ENCODE measurements around the gene MAST2.
A peak's percentile ranks its signal among the peaks of the same experiment; 100 is the strongest.
"Not testable (repeated sequence)": the region's sequence is repeated elsewhere in the genome, so short reads cannot be mapped to it uniquely, and the experiment has no call there.

MAST2 gene

GRCh38 chr1:46030876-46031660 lies 227.7 kb downstream of the MAST2 start:
- no peak for DNase-seq

- DNase-seq: no peak
Observed at GRCh38 chr1:46034601-46035516, 231.4 kb downstream of the MAST2 start.

GRCh38 chr1:46036894-46037839 lies 233.8 kb downstream of the MAST2 start:
- DNase-seq: peak; percentile 24

GRCh38 chr1:46039571-46040052 lies 236.2 kb downstream of the MAST2 start:
- DNase-seq: no peak

GRCh38 chr1:46041551-46041950 lies 238.1 kb downstream of the MAST2 start:
- DNase-seq: no peak

- DNase-seq: no peak
Observed at GRCh38 chr1:46041974-46042373, 238.6 kb downstream of the MAST2 start.

- no peak for DNase-seq
Observed at GRCh38 chr1:46043458-46044017, 240.1 kb downstream of the MAST2 start.

- no peak for DNase-seq
Observed at GRCh38 chr1:46044116-46044515, 240.7 kb downstream of the MAST2 start.

- no peak for DNase-seq
Observed at GRCh38 chr1:46053734-46054133, 250.3 kb downstream of the MAST2 start.

GRCh38 chr1:46056325-46056724 lies 252.9 kb downstream of the MAST2 start:
- no peak for DNase-seq

- DNase-seq: not testable (repeated sequence)
Observed at GRCh38 chr1:46057215-46057614, 253.8 kb downstream of the MAST2 start.

GRCh38 chr1:46057781-46058180 lies 254.4 kb downstream of the MAST2 start:
- no peak for DNase-seq

GRCh38 chr1:46058936-46059335 lies 255.5 kb downstream of the MAST2 start:
- DNase-seq: no peak

GRCh38 chr1:46061146-46061545 lies 257.7 kb downstream of the MAST2 start:
- no peak for DNase-seq

GRCh38 chr1:46062651-46063319 lies 259.4 kb downstream of the MAST2 start:
- no peak for DNase-seq

- no peak for DNase-seq
Observed at GRCh38 chr1:46064708-46065107, 261.3 kb downstream of the MAST2 start.

- no peak for DNase-seq
Observed at GRCh38 chr1:46065405-46065804, 262.0 kb downstream of the MAST2 start.

GRCh38 chr1:46067652-46068051 lies 264.2 kb downstream of the MAST2 start:
- no peak for DNase-seq

- DNase-seq: no peak
Observed at GRCh38 chr1:46068525-46068924, 265.1 kb downstream of the MAST2 start.

GRCh38 chr1:46070164-46070814 lies 266.9 kb downstream of the MAST2 start:
- no peak for DNase-seq

GRCh38 chr1:46072975-46073374 lies 269.6 kb downstream of the MAST2 start:
- no peak for DNase-seq

Measured in NCI-H524 treated with DMSO at 0.1 percent for 48 hours (cell line).